Limb (tissue), 2 donors: ENCODE results near the gene DUOXA1.

ENCODE experiments used
- DNase-seq, 2 donors: peaks; one replicate each; pipeline ENCODE4 v3.0.0-alpha.2; 2016; ENCODE audit errors: extremely low spot score in 2 of 2

DUOXA1 gene

DNA sequence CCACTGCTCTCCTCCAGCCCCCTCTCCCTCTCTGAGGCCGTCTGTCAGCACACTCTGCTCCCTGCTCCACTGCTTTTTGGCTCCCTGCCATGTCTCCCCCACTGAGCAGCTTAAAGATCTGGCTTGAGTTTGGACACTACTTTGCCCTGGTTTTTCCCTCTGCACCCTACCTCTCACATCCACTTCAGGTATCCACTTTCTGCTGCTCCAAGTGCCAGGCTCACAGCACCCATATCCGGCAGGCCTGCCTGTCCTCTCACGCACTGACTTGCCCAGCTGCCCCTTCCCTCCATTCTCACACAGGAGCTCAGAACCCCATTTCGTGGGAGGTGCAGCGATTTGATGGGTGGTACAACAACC lies 3.9 kb upstream of the DUOXA1 start:
- no peak for DNase-seq

- no peak for DNase-seq
Measured at GRCh38 chr15:45132844-45133560, 3.3 kb upstream of the DUOXA1 start.

DNA sequence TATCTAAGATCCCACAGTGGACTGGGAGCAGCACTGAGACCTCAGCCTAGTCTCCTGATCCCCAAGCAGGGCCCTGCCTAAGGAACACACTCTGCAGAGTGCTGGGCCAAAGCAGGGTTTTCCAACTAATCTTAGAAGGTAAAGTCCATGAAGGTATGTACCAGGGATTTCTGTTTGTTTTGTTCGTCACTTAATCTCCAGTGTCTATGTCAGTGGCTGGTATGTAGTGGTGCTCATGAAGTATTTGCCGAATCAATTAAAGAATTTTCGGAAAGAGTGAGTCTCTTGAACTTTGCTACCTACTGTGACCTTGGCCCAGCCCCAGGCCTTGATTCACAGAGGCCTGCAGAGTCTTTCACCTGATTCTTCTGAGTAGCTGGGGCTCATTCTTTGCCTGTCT lies 1.8 kb upstream of the DUOXA1 start:
- no peak for DNase-seq

DNA sequence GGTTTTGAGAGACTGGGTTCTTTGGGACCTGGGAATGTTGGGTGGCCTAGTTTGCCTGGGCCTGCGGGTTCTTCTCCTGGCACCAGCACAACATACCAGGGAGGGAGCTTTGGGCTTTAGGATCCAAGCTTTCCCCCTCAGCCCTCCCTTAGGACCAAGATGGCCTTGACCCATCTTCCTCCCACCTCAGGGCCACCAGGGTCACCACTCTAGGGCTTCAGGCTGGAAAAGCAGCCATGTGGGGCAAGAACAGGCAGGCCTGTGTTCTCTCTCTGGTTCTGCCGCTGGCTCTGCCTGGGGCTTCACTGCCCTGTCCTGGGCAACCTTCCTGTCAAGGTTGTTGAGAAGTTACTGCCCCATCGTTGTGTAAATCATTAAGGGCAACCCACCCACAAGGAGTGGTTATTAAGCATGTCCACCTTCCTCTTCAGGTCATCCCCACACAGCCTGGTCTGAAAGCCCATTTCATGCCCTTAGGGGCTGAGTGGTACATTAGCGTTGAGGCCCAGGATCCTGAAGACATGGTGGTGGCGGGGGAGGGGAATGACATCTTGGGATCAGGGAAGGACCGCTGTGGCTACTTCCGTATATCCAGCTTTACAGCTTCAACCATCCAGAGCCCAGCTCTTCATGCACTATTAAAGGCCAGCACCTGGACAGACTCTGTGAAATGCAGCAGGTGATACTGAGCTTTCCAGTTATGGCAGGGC lies 767 bp upstream of the DUOXA1 start:
- no peak for DNase-seq

- no peak for DNase-seq
Measured at GRCh38 chr15:45128971-45129639, 574 bp downstream of the DUOXA1 start.

- no peak for DNase-seq
Measured at GRCh38 chr15:45126535-45127158, 3.0 kb downstream of the DUOXA1 start.

DNA sequence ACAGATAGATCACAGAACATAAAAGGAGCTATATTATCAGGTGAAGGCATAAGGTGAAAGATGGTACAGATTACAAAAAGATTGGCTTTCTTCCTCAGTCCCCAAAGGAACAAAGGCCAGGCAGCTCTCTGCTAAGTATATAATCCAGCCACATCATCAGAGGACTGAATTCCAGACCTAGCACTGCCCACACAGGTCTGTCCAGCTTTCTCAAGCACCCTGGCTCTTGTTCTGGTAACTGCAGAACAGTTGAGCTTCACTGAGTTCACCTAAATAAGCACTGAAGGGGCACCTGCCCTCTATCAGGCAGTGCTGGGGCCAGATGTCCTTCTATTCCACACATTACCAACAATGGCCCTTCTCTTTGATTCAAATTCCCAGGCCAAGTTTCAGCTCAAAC lies 6.3 kb downstream of the DUOXA1 start:
- no peak for DNase-seq

GRCh38 chr15:45122719-45123118 lies 7.0 kb downstream of the DUOXA1 start:
- DNase-seq: no peak

DNA sequence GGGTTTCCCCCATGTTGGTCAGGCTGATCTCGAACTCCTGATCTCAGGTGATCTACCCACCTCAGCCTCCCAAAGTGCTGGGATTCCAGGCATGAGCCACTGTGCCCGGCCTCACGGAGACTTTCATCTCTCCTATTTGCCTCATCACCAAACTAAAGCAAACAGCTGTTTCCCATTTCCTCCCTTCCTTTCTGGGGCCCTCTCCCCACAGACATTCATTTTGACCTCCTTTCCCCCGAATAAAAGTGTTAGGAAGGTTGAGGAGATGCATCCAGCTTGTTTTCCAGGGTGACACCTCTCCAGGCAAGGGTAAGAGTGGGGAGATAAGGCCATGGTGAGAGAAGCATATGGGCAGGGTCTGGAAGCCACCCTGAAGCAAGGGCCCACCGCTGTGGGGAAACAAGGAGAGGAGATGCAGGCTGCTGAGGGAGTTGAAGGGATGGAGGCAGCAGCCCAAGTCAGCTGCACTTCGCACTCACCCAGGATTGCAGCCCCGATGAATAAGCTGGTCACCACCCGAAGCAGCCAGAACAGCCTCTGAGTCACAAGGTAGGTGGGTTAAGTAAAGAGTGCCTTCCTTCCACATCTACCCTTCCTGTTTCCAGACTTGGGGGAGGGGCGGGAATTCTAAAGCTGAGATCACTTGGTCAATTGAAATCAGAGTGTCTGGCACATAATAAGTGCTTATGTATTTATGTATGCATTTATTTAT lies 7.8 kb downstream of the DUOXA1 start:
- DNase-seq: no peak

GRCh38 chr15:45121020-45121419 lies 8.7 kb downstream of the DUOXA1 start:
- DNase-seq: no peak

DNA sequence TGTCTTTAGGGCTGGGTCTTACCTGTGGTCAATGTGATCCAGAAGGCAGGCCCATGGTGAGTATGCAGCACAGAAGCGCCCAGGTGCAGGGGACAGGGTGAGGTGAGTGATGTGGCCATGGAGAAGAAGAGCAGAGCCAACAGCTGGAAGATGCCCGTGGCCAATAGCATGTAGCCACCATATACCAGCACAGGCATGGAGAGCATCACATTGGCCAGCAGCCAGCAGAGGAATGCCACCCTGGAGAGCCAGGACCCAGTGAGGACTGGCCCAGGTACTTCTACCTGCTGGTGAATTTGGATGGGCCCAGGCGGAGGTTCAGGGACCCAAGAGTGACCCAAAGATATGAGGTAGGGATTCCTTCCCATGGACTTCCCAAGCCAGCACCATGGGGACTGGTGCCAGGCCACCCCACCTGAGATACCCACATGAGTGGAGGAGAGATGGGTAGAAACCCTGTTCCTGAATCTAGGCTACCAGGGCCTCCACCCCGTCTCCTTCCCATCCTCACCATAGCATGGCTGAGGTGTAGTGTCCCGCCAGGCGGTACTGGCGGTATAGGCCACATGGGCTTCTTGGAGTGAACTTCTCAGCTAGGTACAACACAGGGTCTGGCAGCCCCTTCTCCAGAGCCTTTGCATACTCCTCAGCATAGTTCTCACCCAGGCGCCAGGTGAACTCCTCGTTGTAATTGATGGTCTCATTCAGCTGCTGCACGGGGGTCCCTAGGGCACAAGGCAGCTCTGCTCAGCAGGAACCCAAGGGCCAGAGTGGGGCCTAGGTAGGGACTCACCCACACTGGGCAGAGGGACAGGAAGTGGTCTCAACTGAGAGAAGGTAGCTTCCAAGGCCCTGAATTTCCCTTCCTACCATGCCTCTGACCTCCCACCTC lies 9.4 kb downstream of the DUOXA1 start:
- no peak for DNase-seq

- DNase-seq: no peak
Measured at GRCh38 chr15:45118996-45119395, 10.7 kb downstream of the DUOXA1 start.

DNA sequence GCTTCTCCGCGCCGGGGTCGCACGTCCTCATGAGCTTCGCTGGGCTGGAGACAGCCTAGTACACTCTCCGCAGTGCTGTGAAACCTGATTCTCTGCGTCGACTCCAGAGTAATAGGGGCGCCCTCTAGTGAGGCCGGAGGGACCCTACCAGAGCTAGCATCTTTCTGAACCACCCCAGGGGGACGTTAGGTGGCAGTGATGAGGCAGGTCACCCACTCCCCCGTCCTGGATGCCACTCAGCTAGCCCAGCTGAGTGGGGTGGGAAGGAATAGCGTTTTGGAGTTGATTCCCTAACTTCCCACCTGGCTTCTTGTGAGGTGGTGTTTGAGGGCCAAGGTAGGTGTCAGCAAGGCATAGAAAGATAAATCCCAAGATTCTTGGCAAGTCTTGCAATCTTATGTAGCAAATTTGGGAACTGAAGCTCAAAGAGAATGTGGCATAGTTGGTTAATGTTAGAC lies 11.5 kb downstream of the DUOXA1 start:
- peak; percentile 91 to 92 for DNase-seq

- DNase-seq: no peak
Measured at GRCh38 chr15:45117308-45118130, 12.2 kb downstream of the DUOXA1 start.

DNA sequence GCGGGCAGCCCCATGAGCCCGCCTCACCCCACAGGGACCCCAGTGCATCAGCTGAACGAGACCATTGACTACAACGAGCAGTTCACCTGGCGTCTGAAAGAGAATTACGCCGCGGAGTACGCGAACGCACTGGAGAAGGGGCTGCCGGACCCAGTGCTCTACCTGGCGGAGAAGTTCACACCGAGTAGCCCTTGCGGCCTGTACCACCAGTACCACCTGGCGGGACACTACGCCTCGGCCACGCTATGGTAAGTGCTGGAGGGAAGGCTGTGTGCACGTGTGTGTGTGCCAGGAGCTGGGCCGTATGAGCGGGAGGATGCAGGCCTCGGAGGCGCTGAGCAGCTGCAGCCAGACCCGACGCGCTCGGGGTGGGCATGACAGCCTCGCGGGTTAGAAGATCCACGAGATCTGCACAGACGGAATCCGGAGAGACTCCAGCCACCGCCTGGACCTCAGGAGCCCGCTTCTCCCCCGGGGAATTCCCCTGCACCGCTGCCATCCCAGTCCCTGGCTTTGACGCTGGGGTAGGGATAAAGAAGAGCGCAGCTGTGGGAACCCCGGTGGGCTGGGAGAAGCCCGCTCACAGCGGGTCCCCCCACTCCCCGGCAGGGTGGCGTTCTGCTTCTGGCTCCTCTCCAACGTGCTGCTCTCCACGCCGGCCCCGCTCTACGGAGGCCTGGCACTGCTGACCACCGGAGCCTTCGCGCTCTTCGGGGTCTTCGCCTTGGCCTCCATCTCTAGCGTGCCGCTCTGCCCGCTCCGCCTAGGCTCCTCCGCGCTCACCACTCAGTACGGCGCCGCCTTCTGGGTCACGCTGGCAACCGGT lies 13.0 kb downstream of the DUOXA1 start:
- DNase-seq: no peak

- no peak for DNase-seq
Measured at GRCh38 chr15:45116006-45116481, 13.6 kb downstream of the DUOXA1 start.

DNA sequence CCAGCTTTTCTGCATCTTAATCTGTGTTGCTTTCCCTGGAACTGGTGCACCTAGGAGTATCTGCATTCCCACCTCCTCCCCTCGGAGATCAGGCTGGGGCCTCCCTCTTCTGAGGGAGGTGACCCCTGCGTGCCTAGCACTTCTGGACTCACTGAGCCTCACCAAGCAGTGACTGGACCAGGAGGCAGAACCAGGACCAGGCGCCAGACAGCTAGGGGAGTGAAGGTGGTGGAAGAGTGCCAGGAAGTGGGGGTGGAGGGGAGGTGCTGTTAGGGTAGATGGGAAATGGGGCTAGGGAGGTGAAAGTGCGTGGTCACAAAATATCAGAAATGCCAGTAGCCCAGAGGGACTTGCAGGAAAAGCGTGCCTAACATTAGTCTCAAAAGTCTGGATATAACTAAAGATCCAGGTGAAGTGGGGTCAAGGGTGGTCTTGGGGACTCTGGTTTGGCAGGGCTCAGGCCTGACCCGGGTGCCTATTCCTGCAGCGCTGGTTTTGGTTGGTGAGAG lies 14.3 kb downstream of the DUOXA1 start:
- DNase-seq: no peak

GRCh38 chr15:45114751-45115085 lies 15.0 kb downstream of the DUOXA1 start:
- no peak for DNase-seq
